ENCODE data around the gene ZNF428.

The ZNF428 gene

GRCh38 chr19:43619262-43620060 lies at the start of gene ZNF428:
ZNF428 (minus strand) TSS chr19:43619629; CDS start chr19:43614304, 5,325 bp downstream.
- H3K27me3 ChIP-seq (ENCODE audit: control insufficient read depth, insufficient read depth, low read length) = no peaks in the 10 kb centered on the region
- peaks cover 6% of the 10 kb centered on the region; the same call in 1 of the 2 replicates for H3K4me1 ChIP-seq (ENCODE audit: control insufficient read depth, insufficient read depth, low read length)
- H3K36me3 ChIP-seq (ENCODE audit: control insufficient read depth, insufficient read depth, low read length) = no peaks in the 10 kb centered on the region
- H3K9ac ChIP-seq (ENCODE audit: low read depth, low read length) = peak within 1 kb of the TSS; percentile 90
- H3K9me3 ChIP-seq (ENCODE audit: control insufficient read depth, insufficient read depth, low read length) = no peaks in the 10 kb centered on the region
- H3K4me3 ChIP-seq (ENCODE audit: low read depth, low read length) = peak within 1 kb of the TSS; percentile 69
- H3K27ac ChIP-seq (ENCODE audit: low read depth, low read length) = peak within 1 kb of the TSS; percentile 97

- Histone ChIP-seq H3K4me1 (ENCODE audit: control insufficient read depth, insufficient read depth, low read length) (peaks cover 22% of the 10 kb centered on the region), H3K27me3 (ENCODE audit: control insufficient read depth, insufficient read depth, low read length) (peaks cover 16% of the 10 kb centered on the region), H3K36me3 (ENCODE audit: control insufficient read depth, insufficient read depth, low read length) (peaks cover 9% of the 10 kb centered on the region), H3K9me3 (ENCODE audit: control insufficient read depth, insufficient read depth, low read length) (no peaks in the 10 kb centered on the region), H3K27ac (ENCODE audit: low read depth, low read length) (peak overlapping the region; percentile 89), H3K4me3 (ENCODE audit: low read depth, low read length) (peak overlapping the region; percentile 62), H3K9ac (ENCODE audit: low read depth, low read length) (peak overlapping the region; percentile 43)
Observed at GRCh38 chr19:43668406-43669109, 49.1 kb upstream of the ZNF428 start.

GRCh38 chr19:43667876-43668405 lies 48.5 kb upstream of the ZNF428 start:
- H3K9ac ChIP-seq (ENCODE audit: low read depth, low read length) = peak overlapping the region; percentile 84
- H3K36me3 ChIP-seq (ENCODE audit: control insufficient read depth, insufficient read depth, low read length) = peaks cover 9% of the 10 kb centered on the region
- H3K4me3 ChIP-seq (ENCODE audit: low read depth, low read length) = peak overlapping the region; percentile 70
- peak overlapping the region; percentile 71 for H3K27ac ChIP-seq (ENCODE audit: low read depth, low read length)
- H3K27me3 ChIP-seq (ENCODE audit: control insufficient read depth, insufficient read depth, low read length) = peaks cover 16% of the 10 kb centered on the region
- no peaks in the 10 kb centered on the region for H3K9me3 ChIP-seq (ENCODE audit: control insufficient read depth, insufficient read depth, low read length)
- peaks cover 22% of the 10 kb centered on the region for H3K4me1 ChIP-seq (ENCODE audit: control insufficient read depth, insufficient read depth, low read length)

- H3K9ac ChIP-seq (ENCODE audit: low read depth, low read length) = peak overlapping the region; percentile 84
- H3K27me3 ChIP-seq (ENCODE audit: control insufficient read depth, insufficient read depth, low read length) = peaks cover 16% of the 10 kb centered on the region
- H3K4me1 ChIP-seq (ENCODE audit: control insufficient read depth, insufficient read depth, low read length) = peaks cover 20% of the 10 kb centered on the region
- no peak overlapping the region for H3K27ac ChIP-seq (ENCODE audit: low read depth, low read length)
- H3K4me3 ChIP-seq (ENCODE audit: low read depth, low read length) = peak overlapping the region; percentile 70
- H3K9me3 ChIP-seq (ENCODE audit: control insufficient read depth, insufficient read depth, low read length) = no peaks in the 10 kb centered on the region
- peaks cover 9% of the 10 kb centered on the region for H3K36me3 ChIP-seq (ENCODE audit: control insufficient read depth, insufficient read depth, low read length)
Observed at GRCh38 chr19:43667126-43667875, 47.9 kb upstream of the ZNF428 start.

GRCh38 chr19:43664018-43664417 lies 44.6 kb upstream of the ZNF428 start:
- no peak overlapping the region for H3K4me3 ChIP-seq (ENCODE audit: low read depth, low read length)
- H3K9me3 ChIP-seq (ENCODE audit: control insufficient read depth, insufficient read depth, low read length) = no peaks in the 10 kb centered on the region
- H3K36me3 ChIP-seq (ENCODE audit: control insufficient read depth, insufficient read depth, low read length) = peaks cover 18% of the 10 kb centered on the region
- no peaks in the 10 kb centered on the region for H3K27me3 ChIP-seq (ENCODE audit: control insufficient read depth, insufficient read depth, low read length)
- peaks cover 9% of the 10 kb centered on the region; the same call in 1 of the 2 replicates for H3K4me1 ChIP-seq (ENCODE audit: control insufficient read depth, insufficient read depth, low read length)
- H3K9ac ChIP-seq (ENCODE audit: low read depth, low read length) = no peak overlapping the region
- no peak overlapping the region for H3K27ac ChIP-seq (ENCODE audit: low read depth, low read length)

GRCh38 chr19:43662487-43662886 lies 43.1 kb upstream of the ZNF428 start:
- Histone ChIP-seq H3K36me3 (ENCODE audit: control insufficient read depth, insufficient read depth, low read length) (peaks cover 22% of the 10 kb centered on the region), H3K4me1 (ENCODE audit: control insufficient read depth, insufficient read depth, low read length) (peaks cover 4% of the 10 kb centered on the region; the same call in 1 of the 2 replicates), H3K4me3 (ENCODE audit: low read depth, low read length) (no peak overlapping the region), H3K27ac (ENCODE audit: low read depth, low read length) (no peak overlapping the region), H3K9me3 (ENCODE audit: control insufficient read depth, insufficient read depth, low read length) (no peaks in the 10 kb centered on the region), H3K9ac (ENCODE audit: low read depth, low read length) (no peak overlapping the region), H3K27me3 (ENCODE audit: control insufficient read depth, insufficient read depth, low read length) (no peaks in the 10 kb centered on the region)

GRCh38 chr19:43660971-43661360 lies 41.5 kb upstream of the ZNF428 start:
- Histone ChIP-seq H3K9ac (ENCODE audit: low read depth, low read length) (no peak overlapping the region), H3K9me3 (ENCODE audit: control insufficient read depth, insufficient read depth, low read length) (no peaks in the 10 kb centered on the region), H3K36me3 (ENCODE audit: control insufficient read depth, insufficient read depth, low read length) (peaks cover 26% of the 10 kb centered on the region), H3K27me3 (ENCODE audit: control insufficient read depth, insufficient read depth, low read length) (no peaks in the 10 kb centered on the region), H3K4me1 (ENCODE audit: control insufficient read depth, insufficient read depth, low read length) (no peaks in the 10 kb centered on the region), H3K27ac (ENCODE audit: low read depth, low read length) (no peak overlapping the region), H3K4me3 (ENCODE audit: low read depth, low read length) (no peak overlapping the region)

GRCh38 chr19:43660301-43660970 lies 41.0 kb upstream of the ZNF428 start:
- no peak overlapping the region for H3K27ac ChIP-seq (ENCODE audit: low read depth, low read length)
- H3K27me3 ChIP-seq (ENCODE audit: control insufficient read depth, insufficient read depth, low read length) = no peaks in the 10 kb centered on the region
- H3K4me3 ChIP-seq (ENCODE audit: low read depth, low read length) = no peak overlapping the region
- H3K9ac ChIP-seq (ENCODE audit: low read depth, low read length) = no peak overlapping the region
- no peaks in the 10 kb centered on the region for H3K9me3 ChIP-seq (ENCODE audit: control insufficient read depth, insufficient read depth, low read length)
- peaks cover 30% of the 10 kb centered on the region for H3K36me3 ChIP-seq (ENCODE audit: control insufficient read depth, insufficient read depth, low read length)
- no peaks in the 10 kb centered on the region for H3K4me1 ChIP-seq (ENCODE audit: control insufficient read depth, insufficient read depth, low read length)

- peaks cover 33% of the 10 kb centered on the region for H3K36me3 ChIP-seq (ENCODE audit: control insufficient read depth, insufficient read depth, low read length)
- no peak overlapping the region for H3K27ac ChIP-seq (ENCODE audit: low read depth, low read length)
- H3K4me3 ChIP-seq (ENCODE audit: low read depth, low read length) = no peak overlapping the region
- H3K9me3 ChIP-seq (ENCODE audit: control insufficient read depth, insufficient read depth, low read length) = no peaks in the 10 kb centered on the region
- H3K9ac ChIP-seq (ENCODE audit: low read depth, low read length) = no peak overlapping the region
- H3K4me1 ChIP-seq (ENCODE audit: control insufficient read depth, insufficient read depth, low read length) = no peaks in the 10 kb centered on the region
- H3K27me3 ChIP-seq (ENCODE audit: control insufficient read depth, insufficient read depth, low read length) = no peaks in the 10 kb centered on the region
Observed at GRCh38 chr19:43658494-43658893, 39.1 kb upstream of the ZNF428 start.

GRCh38 chr19:43658001-43658400 lies 38.6 kb upstream of the ZNF428 start:
- H3K27ac ChIP-seq (ENCODE audit: low read depth, low read length) = no peak overlapping the region
- no peak overlapping the region for H3K9ac ChIP-seq (ENCODE audit: low read depth, low read length)
- H3K9me3 ChIP-seq (ENCODE audit: control insufficient read depth, insufficient read depth, low read length) = no peaks in the 10 kb centered on the region
- no peaks in the 10 kb centered on the region for H3K27me3 ChIP-seq (ENCODE audit: control insufficient read depth, insufficient read depth, low read length)
- H3K36me3 ChIP-seq (ENCODE audit: control insufficient read depth, insufficient read depth, low read length) = peaks cover 35% of the 10 kb centered on the region
- no peaks in the 10 kb centered on the region for H3K4me1 ChIP-seq (ENCODE audit: control insufficient read depth, insufficient read depth, low read length)
- H3K4me3 ChIP-seq (ENCODE audit: low read depth, low read length) = no peak overlapping the region

All from HUES48 (cell line).